HepG2 (cell line): ENCODE results near the gene PRKACB. TPM values are rescaled to one million over a fixed set of nuclear protein-coding genes. Genes with fewer than 3 reads are reported as not detected.

Experiments used
- ATAC-seq: fragments of 200-7000 bp; cut with Tn5 transposase; 3 replicates; pipeline ENCODE4 v1.9.1; 2020; ENCODE audit warnings: mild to moderate bottlenecking, moderate library complexity
- BruUV-seq: library from RNA; stranded (reverse); fragments of 400-500 nt; replicated peaks from 2 replicates; lab custom pipeline; 2021; lab: Mats Ljungman, UMichigan
- CTCF ChIA-PET: fragments of 300-600 bp; formaldehyde crosslinking; extraction: SDS; loops from one replicate; lab custom pipeline; 2021; ENCODE audit warnings: low total read pairs, inconsistent platforms, low intra/inter-chr PET ratio; lab: Yijun Ruan, JAX
- POLR2A ChIA-PET: fragments of 350-600 bp; sonication (Branson Sonifier 250); formaldehyde crosslinking; loops from one replicate; lab custom pipeline; 2020; ENCODE audit warnings: antibody characterized with exemption, inconsistent platforms; lab: Yijun Ruan, JAX
- DNase-seq: peaks from one replicate; pipeline ENCODE4 v3.0.0-alpha.2; 2015; ENCODE audit warnings: low spot score
- FAIRE-seq: peaks from 3 replicates; lab custom pipeline; 2011; peaks lifted over from hg19 to GRCh38; lab: Jason Lieb, UNC
- H2AFZ ChIP-seq: one replicate; pipeline ENCODE4 v1.6.1; 2011; ENCODE audit warnings: low read length, inconsistent platforms
- H3K27ac ChIP-seq: fragments of 300-600 bp; 3 replicates; pipeline ENCODE4 v1.8.0; 2011; ENCODE audit warnings: mixed run types, mild to moderate bottlenecking, mixed read lengths, low read length, inconsistent platforms; ENCODE audit not compliant: insufficient read depth; ENCODE audit errors: extremely low read length
- H3K27me3 ChIP-seq, 2 experiments: fragments of 200-600 bp in 1 of 2; 2 replicates in 1 of 2; 3 replicates in 1 of 2; pipeline versions ENCODE4 v1.6.0 to v1.8.0; 2011; ENCODE audit warnings: low read length in 2 of 2, mild to moderate bottlenecking in 2 of 2, moderate library complexity in 2 of 2, inconsistent platforms in 1 of 2; ENCODE audit not compliant: insufficient read depth in 2 of 2, control insufficient read depth in 1 of 2
- H3K36me3 ChIP-seq, 2 experiments: fragments of 200-600 bp in 1 of 2; replicated peaks in 1 of 2; 2 replicates in 1 of 2; 3 replicates in 1 of 2; pipeline versions ENCODE4 v1.5.1 to v1.8.0; 2011; ENCODE audit warnings: low read length in 2 of 2, inconsistent platforms in 1 of 2; ENCODE audit not compliant: insufficient read depth in 2 of 2, control insufficient read depth in 1 of 2
- H3K4me1 ChIP-seq: 2 replicates; pipeline ENCODE4 v1.5.1; 2012; ENCODE audit warnings: low read length, inconsistent platforms; ENCODE audit not compliant: insufficient read depth
- H3K4me2 ChIP-seq: 2 replicates; pipeline ENCODE4 v1.6.0; 2011; ENCODE audit warnings: low read depth, low read length, inconsistent platforms
- H3K4me3 ChIP-seq, 3 experiments: fragments of 200-600 bp in 1 of 3; sonication (generic), shearing (Covaris generic) in 1 of 3; replicated peaks in 1 of 3; 2 replicates each; pipeline ENCODE4 v1.5.1; 2011 to 2016; ENCODE audit warnings: low read length in 3 of 3, inconsistent platforms in 2 of 3, low read depth in 2 of 3, mild to moderate bottlenecking in 2 of 3, control low read depth in 1 of 3, mixed read lengths in 1 of 3; ENCODE audit not compliant: insufficient read depth in 1 of 3
- H3K79me2 ChIP-seq: one replicate; pipeline ENCODE4 v1.6.1; 2011; ENCODE audit warnings: low read length, inconsistent platforms; ENCODE audit not compliant: insufficient read depth
- H3K9ac ChIP-seq: 2 replicates; pipeline ENCODE4 v1.6.0; 2011; ENCODE audit warnings: mild to moderate bottlenecking, low read depth, low read length, inconsistent platforms; ENCODE audit not compliant: insufficient read depth
- H3K9me3 ChIP-seq: 2 replicates; pipeline ENCODE4 v1.5.1; 2012; ENCODE audit warnings: mild to moderate bottlenecking, low read length
- H4K20me1 ChIP-seq: 2 replicates; pipeline ENCODE4 v1.6.0; 2011; ENCODE audit warnings: inconsistent platforms, mild to moderate bottlenecking, low read length, moderate library complexity; ENCODE audit not compliant: insufficient read depth
- KAT7 ChIP-seq: IDR thresholded peaks from 2 replicates; pipeline ENCODE4 v1.6.1; 2018; ENCODE audit warnings: borderline replicate concordance, missing compliant biosample characterization
- MEF2D ChIP-seq: sonication (generic); formaldehyde crosslinking; IDR thresholded peaks from 2 replicates; pipeline ENCODE4 v1.5.1; 2020; ENCODE audit warnings: mild to moderate bottlenecking, missing genetic modification reagents
- PAWR ChIP-seq: sonication (generic); formaldehyde crosslinking; IDR thresholded peaks from 2 replicates; pipeline ENCODE4 v1.4.0; 2020; ENCODE audit warnings: missing genetic modification reagents, mild to moderate bottlenecking, borderline replicate concordance
- ZBTB26 ChIP-seq: IDR thresholded peaks from 2 replicates; pipeline ENCODE4 v1.6.1; 2016; ENCODE audit warnings: missing compliant biosample characterization, missing genetic modification reagents, borderline replicate concordance
- ZNF317 ChIP-seq: sonication (generic); formaldehyde crosslinking; IDR thresholded peaks from 2 replicates; pipeline ENCODE4 v1.5.0; 2020; ENCODE audit warnings: mild to moderate bottlenecking, missing genetic modification reagents
- in situ Hi-C: cut with HindIII; loops from 2 replicates; pipeline ENCODE4 v1.10.0; 2017; ENCODE audit warnings: low pct_unique_long_range_greater_than_20kb; ENCODE audit not compliant: extremely low pct_ligation_motif_present
- intact Hi-C: fragments of 100-400 bp; cut with micrococcal nuclease; formaldehyde crosslinking; loops from one replicate; pipeline ENCODE4 v1.10.0; 2022; ENCODE audit not compliant: unreplicated experiment
- polyA plus RNA-seq, 8 experiments: library from polyadenylated mRNA; depleted of rRNA in 3 of 8; stranded (reverse) in 7 of 8; unstranded in 1 of 8; fragments of >200 nt; fragmentation: Illumina TruSeq in 4 of 8; extraction: Trizol in 4 of 8; gene quantifications; 2 replicates each; pipeline versions ENCODE4 v1.2.1 to v1.2.3, GENCODE V29; 2011 to 2016; ENCODE audit warnings: low read depth in 4 of 8, missing spikeins in 1 of 8, mixed read lengths in 1 of 8; ENCODE audit not compliant: insufficient read depth in 1 of 8
- total RNA-seq, 5 experiments: library from RNA; depleted of rRNA; stranded (reverse); fragments of >200 nt; fragmentation: Illumina TruSeq; extraction: Trizol; gene quantifications; 2 replicates each; pipeline ENCODE4 v1.2.3, GENCODE V29; 2016; ENCODE audit warnings: low read depth in 1 of 5
- TF ChIP-seq, protein P1 (sequence below): sonication (generic); formaldehyde crosslinking; IDR thresholded peaks from 2 replicates; pipeline ENCODE4 v1.8.1; 2023; ENCODE audit warnings: missing genetic modification reagents, mild to moderate bottlenecking, borderline replicate concordance

Gene PRKACB
- total and polyA plus RNA-seq, 2 of the 13 experiments (the other 11 are each of a cell fraction or from before 2014, with no cell fraction given) = 3.5 to 5.8 TPM

GRCh38 chr1:84095308-84095707 lies 48.8 kb upstream of the PRKACB start:
- FAIRE-seq (no peak), DNase-seq (no peak)
- Histone ChIP-seq H3K9me3 (no peaks in the 10 kb centered on the region), H2AFZ (no peak overlapping the region), H3K9ac (no peak overlapping the region), H4K20me1 (no peaks in the 10 kb centered on the region), H3K79me2 (no peaks in the 10 kb centered on the region), H3K27ac (no peak overlapping the region)
- intact Hi-C loops = no loop called here
- TF ChIP-seq KAT7 (CRISPR knock-in tag) = no peak
- TF ChIP-seq ZNF317 = peak; percentile 94
- TF ChIP-seq, all 625 proteins: peak for 1
- Histone ChIP-seq H3K4me3 (no peak overlapping the region), H3K27me3 (no peaks in the 10 kb centered on the region), H3K4me1 (no peaks in the 10 kb centered on the region), H3K4me2 (no peak overlapping the region), H3K36me3 (no peaks in the 10 kb centered on the region)
- no TSS peak for BruUV-seq
- in situ Hi-C loops = no loop called here
- no peak for ATAC-seq
- CTCF ChIA-PET = no interaction called here
- POLR2A ChIA-PET = no interaction called here

- no peaks in the 10 kb centered on the region for H3K4me1 ChIP-seq
- H3K27ac ChIP-seq = no peak overlapping the region
- BruUV-seq = no TSS peak
- no peak overlapping the region for H2AFZ ChIP-seq
- H3K9me3 ChIP-seq = no peaks in the 10 kb centered on the region
- ChIA-PET POLR2A (no interaction called here), CTCF (no interaction called here)
- DNase-seq (no peak), ATAC-seq (no peak), FAIRE-seq (no peak)
- no peak overlapping the region for H3K9ac ChIP-seq
- H3K79me2 ChIP-seq = no peaks in the 10 kb centered on the region
- intact Hi-C loops (no loop called here), in situ Hi-C loops (no loop called here)
- H3K36me3 ChIP-seq = no peaks in the 10 kb centered on the region
- no peak overlapping the region for H3K4me2 ChIP-seq
- no peak overlapping the region for H3K4me3 ChIP-seq
- no peak for TF ChIP-seq ZBTB26 (CRISPR knock-in tag)
- no peak for TF ChIP-seq PAWR (CRISPR knock-in tag)
- TF ChIP-seq MEF2D (CRISPR knock-in tag) = no peak
- TF ChIP-seq, protein P1, sequence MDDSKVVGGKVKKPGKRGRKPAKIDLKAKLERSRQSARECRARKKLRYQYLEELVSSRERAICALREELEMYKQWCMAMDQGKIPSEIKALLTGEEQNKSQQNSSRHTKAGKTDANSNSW = no peak
- H3K27me3 ChIP-seq = no peaks in the 10 kb centered on the region
- no peaks in the 10 kb centered on the region for H4K20me1 ChIP-seq
Observed at GRCh38 chr1:84096176-84096575, 47.9 kb upstream of the PRKACB start.
